ENCODE measurements around the gene KIAA1328. TPM values are rescaled to one million over a fixed set of nuclear protein-coding genes. Genes with fewer than 3 reads are reported as not detected.
"Not testable (repeated sequence)": the region's sequence is repeated elsewhere in the genome, so short reads cannot be mapped to it uniquely, and the experiment has no call there.

KIAA1328 gene
- 1.9 TPM for total RNA-seq

DNA sequence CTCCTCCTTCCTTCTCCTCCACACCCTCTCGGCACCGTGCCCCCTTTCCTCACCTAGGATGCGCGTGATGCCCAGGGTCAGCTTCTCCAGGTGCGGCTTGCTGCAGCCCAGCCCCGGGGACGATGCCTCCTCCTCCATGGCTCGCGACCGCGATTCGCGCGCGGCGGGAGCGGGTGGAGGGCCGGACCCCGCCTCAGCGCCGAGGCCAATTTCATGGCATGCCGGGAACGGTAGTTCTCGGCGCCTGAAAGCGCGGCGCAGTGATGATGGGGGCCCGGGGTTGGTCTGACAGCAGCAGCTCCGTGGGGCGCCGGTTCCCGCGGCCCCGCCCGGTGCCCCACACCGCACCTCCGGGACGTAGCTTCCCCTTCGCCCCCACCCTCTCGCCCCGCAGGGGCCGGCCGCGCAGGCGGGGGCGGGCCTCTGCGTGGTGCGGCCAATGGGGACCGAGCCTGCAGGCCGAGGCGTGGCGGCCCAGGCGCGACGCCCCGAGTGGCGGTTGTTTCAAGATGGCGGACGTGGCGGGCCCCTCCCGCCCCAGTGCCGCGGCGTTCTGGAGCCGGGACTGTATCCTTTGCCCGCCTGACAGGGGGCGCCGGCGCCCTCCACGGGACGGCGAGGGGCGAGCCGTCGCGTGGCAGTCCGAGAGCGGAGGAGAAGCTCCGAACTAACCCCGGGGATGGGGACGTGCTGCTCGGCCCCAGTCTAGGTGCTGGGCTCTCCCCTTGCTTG lies at the start of gene KIAA1328, which contains the start of gene TPGS2:
Gene KIAA1328, plus strand, starts transcription at position 498 of the 732 bp plus-strand sequence. Its CDS starts 12 bp downstream, at position 510.
Gene TPGS2, minus strand, starts transcription at position 373 of the 732 bp plus-strand sequence. Its CDS starts 235 bp downstream, at position 138.
- DNase-seq (ENCODE audit: low spot score), result peak; percentile 88
- peak; percentile 95 for ATAC-seq

DNA sequence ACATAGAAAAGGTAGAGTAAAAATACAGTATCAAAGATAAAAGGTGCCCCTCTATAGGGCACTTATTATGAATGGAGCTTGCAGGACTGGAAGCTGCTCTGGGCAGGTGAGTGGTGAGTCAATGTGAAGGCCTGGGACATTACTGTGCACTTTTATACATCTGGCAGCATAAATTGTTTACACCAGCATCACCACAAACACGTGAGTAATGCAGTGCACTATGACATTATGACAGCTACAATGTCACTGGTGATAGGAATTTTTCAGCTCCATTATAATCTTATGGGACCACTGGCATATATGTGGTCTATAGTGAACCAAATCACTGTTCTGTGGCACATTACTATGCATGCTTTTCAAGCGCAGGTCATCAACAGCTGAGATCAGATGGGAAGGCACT lies 48.2 kb upstream of the KIAA1328 start:
- ATAC-seq, result no peak
- no peak for DNase-seq (ENCODE audit: low spot score)

DNA sequence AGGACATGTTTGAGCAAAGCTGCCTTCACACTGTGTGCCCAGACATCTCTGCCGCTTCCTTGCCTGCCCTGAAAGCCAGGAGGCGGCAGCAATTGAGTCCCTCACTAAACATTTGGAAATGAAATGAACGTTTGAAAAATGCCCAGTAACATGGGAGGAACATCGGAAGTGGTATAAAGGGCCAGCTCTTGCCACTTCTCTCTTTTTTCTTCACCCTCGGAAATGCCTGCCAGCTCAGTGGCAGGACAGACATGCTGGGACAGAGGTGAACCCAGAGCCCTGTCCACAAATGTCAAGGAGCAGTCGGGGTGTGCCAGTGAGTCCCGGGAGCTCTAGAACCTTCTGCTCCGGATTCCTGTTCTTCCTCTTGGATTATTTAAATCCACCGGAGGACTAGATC lies 46.2 kb upstream of the KIAA1328 start:
- ATAC-seq, result no peak
- DNase-seq (ENCODE audit: low spot score), result no peak

DNA sequence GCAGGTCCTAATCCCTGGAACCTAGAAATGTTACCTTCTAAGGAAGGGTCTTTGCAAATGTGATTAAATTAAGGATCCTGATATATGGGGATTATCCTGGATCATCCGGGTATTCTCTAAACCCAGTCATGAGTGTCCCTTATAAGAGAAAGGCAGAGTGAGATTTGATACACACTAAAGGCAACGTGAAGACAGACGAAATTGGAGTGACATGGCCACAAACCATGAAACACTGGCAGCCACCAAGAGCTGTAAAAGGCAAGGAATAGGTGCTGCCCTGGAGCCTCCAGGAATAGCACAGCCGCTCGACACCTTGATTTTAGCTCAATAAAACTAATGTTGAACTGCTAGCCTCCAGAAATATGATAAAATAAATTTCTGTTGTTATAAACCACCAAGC lies 45.1 kb upstream of the KIAA1328 start:
- ATAC-seq, result no peak
- DNase-seq (ENCODE audit: low spot score), result no peak

DNA sequence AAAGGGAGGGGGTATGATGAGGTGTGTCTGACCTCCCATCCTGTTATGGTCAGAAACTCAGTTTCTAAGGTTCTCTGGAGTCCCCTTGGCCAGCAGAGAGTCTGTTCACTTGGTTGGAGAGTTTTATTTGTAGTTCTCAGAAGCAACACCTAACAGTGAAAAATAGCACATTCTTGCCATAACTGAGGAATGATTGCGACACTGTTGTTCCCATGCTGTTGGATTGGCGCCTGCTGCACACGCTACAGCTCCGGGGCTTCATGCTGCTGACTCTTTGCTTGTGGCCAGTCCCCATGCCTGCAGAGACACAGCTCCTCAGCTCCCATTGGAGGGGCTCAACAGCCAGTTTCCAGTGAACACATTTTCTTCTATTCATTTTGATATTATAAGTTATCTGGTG lies 42.2 kb upstream of the KIAA1328 start:
- DNase-seq (ENCODE audit: low spot score) (peak; percentile 49), ATAC-seq (peak; percentile 80)

DNA sequence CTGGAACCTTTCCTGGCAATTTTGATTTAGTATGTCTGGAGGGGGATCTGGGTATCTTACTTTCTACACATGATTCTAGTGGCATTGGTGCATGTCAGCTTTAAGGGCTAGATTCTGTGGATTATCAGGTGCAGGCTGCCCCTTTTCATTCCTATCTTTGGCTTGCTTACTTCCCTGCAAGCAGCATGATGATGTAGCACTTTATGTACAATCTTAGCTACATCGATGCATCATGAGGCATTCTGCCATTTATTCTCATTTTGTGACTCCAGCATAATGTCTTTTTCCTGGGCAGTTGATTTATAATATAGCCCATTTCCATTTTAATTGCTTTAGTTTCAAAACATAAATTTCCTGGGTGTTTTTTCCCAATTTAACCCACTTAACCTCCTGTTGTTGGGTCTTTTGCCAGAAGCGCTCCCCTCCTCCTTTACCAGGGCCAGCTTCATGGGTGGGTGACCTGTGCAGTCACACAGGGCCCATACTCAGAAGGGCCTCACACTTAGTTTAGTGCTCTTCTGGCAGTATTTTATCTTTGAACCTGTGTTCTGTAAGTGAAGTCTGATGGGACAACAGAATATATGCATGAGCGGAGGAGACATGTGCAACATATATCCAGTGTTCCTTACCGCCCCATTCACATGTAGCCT lies 36.2 kb upstream of the KIAA1328 start:
- no peak for ATAC-seq
- DNase-seq (ENCODE audit: low spot score), result no peak

DNA sequence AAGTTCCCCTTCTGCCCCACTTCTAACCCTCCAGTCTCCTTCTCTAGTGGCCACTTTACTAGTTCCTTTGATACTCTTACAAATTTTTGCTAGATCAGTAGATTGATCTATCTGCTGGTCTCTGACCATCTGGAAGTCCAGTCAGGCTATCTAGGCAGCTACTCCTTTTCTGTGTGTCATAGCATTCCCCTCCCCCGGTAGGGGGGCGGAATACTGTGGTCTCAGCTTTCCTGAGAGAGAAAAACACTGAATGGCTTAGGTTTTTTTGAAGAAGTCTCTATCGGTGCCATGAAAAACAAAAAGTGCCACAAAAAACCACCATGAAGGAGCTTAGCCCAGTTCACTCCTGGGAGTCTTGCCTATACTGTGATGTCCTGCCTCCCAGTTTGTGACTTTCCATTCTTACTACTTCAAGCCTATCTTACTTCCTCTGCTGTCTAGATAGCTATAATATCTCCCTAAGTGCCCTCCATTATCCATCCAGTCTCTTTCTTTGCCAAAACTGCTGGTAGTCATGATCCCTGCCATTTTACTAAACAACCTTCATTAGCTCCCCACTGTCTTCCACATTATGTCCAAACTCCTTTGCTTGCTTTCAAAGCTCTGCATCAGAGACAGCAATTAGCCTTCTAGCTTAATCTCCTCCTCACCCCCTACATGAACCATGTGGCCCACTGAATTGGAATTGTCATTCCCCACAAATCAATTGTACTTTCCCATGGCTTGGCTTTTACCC lies 30.0 kb upstream of the KIAA1328 start:
- DNase-seq (ENCODE audit: low spot score) (no peak), ATAC-seq (no peak)

DNA sequence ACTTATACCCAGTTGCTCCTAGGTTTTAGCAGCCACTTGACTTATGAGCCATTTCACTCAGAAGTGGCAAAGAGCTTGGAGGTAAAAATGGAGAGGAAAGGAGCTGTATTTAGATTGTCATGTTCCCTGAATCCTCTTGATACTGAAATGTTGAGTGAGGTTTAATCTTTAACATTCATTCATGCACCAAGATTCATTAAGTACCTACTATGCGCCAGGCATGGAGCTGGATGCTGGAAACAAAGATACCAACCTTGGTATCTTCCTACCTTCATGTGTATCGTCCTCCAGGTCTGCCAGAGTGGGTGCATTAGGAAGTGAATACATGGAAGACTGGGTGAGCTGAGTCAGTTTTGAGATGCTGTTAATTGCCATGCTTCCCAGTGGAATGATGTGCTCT lies 23.8 kb upstream of the KIAA1328 start:
- ATAC-seq (no peak), DNase-seq (ENCODE audit: low spot score) (no peak)

DNA sequence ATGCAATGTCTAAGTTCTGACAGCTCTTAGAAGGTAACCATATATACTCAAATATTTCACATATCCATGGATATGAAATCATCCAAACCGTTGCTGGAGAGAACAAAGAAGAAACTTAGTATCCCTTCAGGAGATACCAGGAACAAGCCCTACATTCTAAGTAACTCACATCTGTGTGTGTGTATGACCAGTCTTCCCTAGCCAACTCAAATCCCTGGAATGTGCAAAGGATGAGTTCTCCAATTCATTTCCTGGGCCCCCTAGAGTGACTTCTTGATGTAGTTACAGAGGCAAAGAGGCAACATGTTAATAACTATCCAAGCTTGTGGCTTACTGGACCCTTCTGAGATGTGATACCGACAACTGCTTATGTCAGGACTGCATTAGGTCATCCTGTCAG lies 20.2 kb upstream of the KIAA1328 start:
- ATAC-seq (no peak), DNase-seq (ENCODE audit: low spot score) (no peak)

DNA sequence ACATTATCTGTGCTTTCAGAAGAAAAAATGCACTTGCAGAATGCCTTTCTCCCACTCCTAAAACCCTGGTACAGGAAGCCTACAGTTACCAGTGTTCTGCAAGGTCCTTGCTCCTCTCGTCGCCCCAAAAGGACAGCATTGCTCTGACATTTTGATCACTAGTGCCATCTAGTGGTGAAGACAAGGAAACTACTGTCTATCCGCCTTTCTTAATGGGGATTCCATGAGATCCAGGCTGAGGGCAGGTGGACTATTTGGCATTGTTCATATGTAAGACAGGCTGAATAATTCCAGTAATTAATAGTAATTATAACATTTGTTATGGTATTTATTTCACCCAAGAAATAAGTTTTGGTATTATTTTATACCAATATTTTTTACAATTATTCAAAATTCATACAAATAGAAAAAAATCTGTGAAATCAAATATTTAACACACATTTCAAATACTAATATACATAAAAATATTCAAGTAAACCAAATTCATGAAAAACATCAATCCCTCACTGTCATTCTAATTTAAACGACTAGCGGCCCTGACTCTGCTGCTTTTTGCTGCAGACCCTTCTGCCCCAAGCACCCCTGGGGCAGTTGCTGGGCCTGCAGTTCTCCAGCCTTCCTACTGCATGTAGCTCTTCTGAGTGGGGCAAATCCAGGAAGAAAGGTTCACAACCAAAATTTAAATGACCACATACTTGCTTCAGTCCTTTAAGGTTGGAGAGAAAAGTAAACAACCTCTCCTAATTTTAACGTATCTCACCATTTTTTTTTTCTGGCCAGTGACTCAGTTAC lies 19.1 kb upstream of the KIAA1328 start:
- DNase-seq (ENCODE audit: low spot score) (no peak), ATAC-seq (peak; percentile 99)

DNA sequence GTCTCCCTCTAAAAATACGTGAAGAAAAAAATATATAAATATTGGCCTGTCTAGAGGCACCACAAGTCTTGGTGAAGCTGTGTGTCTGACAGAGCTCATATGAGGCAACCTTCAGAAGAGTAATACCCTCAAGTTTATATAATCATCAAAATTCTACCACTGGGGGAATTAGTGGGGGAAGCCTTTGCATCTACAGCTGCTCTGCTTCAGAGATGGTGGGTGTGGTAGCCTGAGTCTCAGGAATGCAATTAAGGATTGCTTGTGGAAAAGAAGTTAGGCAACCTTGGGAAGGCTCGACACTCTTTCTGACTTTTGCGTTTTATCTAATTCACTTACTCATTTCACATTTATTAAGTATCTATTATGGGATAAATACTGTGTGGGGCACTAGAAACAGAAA lies 17.5 kb upstream of the KIAA1328 start:
- no peak for ATAC-seq
- DNase-seq (ENCODE audit: low spot score), result no peak

DNA sequence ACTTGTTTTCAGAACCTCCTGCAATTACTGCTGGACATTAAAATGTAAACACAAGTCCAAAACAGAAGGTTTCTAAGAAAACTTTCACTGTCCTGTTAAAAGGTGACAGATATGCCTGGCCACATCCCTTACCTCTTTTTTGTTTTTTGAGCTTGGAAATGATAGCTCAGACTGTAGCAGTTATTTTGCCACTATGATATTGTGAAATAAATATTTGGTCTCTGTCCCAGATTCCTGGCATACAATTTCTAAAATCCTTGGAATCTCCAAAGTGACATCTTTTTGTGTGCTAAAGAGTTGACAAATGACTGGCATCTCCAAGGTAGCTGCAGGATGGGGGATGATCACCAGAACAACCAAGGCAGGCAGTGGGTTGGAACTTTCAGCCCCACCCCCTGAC lies 17.0 kb upstream of the KIAA1328 start:
- DNase-seq (ENCODE audit: low spot score) (no peak), ATAC-seq (no peak)

DNA sequence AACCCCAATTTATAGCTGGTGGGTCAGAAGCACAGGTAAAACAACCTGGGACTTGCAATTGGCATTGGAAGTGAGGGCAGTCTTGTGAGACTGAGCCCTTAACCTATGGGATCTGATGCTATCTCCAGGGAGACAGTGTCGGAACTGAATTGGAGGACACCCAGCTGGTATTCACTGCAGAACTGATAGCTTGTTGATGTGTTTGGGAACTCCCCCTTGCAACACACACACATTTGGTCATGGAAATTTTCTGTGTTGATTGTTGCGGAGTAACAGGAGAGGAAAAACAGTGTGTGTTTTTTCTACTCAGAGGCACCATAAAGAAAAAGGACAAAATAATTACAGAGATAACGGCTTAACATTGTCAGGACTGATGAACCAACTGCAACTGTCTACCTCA lies 16.2 kb upstream of the KIAA1328 start:
- DNase-seq (ENCODE audit: low spot score) (no peak), ATAC-seq (no peak)

DNA sequence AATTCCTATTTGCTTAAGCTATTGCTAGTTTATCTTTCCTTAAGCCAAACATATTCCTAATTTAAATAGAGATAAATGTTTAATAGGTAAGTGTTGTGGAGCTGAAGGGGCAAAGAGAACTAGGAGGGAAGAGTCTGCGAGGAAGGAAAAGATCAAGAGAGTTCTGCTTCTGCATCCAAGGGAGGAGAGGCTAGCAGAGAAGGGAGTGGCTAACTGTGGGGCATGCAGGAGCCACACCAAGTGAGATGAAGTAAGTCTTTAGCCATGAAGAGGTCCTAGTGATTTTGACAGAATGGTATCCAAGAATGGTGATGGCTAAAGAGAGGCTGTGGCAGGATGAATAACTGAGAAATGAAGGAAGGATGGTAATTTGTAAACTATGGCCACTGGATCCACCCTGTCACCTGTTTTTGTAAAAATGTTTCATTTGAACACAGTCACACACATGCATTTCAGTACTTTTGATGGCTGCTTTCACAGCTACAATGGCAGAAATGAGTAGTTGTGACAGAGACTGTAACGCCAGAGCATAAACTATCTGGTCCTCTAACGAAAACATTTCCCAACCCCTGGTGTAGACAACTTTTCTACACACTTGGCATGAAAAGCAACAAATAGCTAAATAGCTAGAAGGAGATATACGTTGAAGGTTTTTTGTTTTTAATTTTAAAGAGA lies 15.7 kb upstream of the KIAA1328 start:
- ATAC-seq (no peak), DNase-seq (ENCODE audit: low spot score) (no peak)

DNA sequence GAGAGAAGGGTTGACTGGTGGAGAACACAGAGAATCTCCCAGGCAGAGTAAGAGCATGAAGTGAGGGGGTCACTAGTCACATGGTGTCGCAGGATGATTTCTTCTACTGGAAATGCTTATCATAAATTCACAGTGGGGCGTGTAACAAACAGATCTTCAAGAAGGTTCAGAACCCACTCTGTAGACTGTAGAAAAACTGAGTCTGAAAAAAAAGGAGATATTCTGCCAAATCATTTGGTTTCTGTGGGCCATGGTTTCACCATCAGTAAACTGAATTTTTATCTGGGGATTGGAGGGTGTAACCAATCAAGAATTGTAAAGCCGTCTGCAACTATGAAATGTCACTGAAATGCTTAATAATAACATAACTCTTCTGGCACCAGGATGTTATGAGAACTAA lies 15.1 kb upstream of the KIAA1328 start:
- ATAC-seq, result no peak
- DNase-seq (ENCODE audit: low spot score), result no peak

DNA sequence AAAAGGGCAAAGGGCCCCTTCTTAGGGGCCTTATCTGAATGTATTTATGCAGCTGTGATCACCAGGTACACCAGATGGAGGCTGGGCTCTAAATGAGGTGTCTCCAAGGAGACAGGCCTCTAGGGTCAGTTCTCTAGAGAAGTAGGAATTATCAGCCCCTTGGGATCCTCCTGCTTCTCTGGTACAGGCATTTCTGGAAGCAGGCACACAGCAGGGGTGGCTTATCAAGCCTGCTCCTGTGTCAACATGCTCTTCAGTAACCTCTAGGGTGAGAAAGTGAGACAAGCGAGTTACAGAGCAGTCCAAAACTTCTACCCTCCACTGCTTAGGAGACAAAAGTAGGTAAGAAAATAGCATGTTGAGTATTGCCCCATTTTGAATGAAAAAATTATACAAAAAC lies 13.9 kb upstream of the KIAA1328 start:
- no peak for ATAC-seq
- no peak for DNase-seq (ENCODE audit: low spot score)

DNA sequence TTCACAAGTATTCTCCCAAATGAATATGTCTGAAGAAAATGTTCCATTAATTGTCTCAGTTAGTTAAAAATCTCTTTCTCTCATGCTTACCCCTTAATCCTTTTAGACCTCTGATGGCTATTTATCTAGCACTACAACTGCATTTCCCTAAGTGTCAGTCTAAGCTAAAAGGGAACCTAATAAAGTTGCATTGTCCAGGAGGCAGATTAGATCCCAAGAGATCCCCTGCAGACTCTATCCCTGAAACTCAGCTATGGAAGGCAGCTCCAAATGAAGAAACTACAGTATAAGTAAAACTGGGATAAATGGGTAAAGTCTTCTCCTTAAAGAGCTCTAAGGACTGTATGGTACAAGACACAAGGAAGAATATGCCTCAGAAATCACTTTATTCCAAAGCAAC lies 12.8 kb upstream of the KIAA1328 start:
- ATAC-seq; DNase-seq (ENCODE audit: low spot score): not testable (repeated sequence)

DNA sequence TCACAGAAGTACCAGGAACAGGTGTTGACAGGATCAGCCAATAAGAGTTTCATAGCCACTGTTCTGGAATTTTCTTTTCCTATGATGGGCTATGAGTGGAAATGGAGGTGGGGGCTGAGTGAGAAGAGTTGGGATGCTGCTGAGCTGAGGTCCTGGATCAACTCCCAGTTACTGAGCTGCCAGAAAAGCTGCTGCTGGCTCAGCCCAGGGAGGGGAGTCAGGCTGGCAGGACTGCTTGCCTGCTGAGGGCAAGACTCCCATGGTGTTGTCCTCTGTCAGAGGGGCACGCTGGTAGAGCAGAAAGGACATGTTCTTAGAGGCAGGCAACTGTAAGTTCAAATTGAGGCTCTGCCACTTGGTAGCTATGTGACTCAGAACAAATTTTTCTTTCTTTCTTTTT lies 11.9 kb upstream of the KIAA1328 start:
- no peak for ATAC-seq
- DNase-seq (ENCODE audit: low spot score), result no peak

DNA sequence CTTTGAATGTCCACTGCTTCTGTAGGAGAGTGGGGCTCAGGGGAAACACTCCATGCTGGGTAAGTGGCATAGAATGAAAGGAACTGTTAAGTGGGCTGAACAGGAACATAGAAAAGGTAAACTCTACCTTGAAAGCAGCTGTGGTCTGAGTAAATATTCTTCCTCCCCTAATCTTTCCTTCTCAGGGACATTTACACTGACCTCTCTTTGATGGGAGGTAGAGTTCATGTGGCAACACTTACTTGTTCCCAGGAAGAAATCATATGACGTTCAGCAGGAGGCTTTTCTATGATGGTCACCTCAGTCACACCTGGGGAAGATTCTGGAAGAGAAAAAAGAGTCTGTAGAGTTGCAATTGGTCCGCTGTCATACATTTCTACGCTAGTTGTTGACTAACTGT lies 10.3 kb upstream of the KIAA1328 start:
- DNase-seq (ENCODE audit: low spot score) (no peak), ATAC-seq (no peak)

DNA sequence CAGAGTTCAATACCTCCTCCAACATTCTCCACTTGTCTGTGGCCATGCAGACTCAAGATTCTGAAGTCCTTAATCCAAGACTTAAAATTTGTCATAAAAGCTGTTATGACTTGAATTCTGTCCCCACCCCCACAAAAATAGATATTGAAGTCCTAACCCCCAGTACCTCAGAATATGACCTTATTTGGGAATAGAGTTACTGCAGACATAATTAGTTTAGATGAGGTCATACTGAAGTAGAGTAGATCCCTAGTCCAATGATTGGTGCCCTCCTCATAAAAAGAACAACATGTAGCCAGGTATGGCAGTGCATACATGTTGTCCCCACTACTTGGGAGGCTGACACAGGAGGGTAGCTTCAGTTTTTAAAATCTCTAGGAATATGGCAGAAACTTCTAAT lies 9.3 kb upstream of the KIAA1328 start:
- DNase-seq (ENCODE audit: low spot score) (no peak), ATAC-seq (no peak)

DNA sequence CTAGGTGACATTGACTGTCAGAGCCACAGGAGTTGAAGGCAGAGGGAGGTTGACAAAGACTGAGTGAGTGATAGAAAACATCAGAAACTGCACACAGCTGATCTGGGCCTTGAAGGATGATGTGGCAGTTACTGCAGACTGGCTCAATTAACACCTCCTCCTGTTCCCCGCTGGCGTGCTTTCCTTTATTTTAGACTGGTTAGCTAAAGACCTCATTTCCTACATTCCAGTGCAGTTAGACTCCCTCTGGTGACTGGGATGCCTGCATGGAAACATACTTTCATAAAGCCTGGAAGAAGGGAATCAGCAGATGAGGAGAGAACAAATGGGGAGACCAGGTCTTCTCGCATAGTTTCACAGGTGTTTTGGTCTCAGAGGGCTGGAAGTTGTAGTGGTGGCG lies 7.2 kb upstream of the KIAA1328 start:
- DNase-seq (ENCODE audit: low spot score) (no peak), ATAC-seq (no peak)
